Naive thymus-derived CD4-positive, alpha-beta T cell (primary cell): Measurements from ENCODE around the gene TOR1AIP1. TPM values are rescaled to one million over a fixed set of nuclear protein-coding genes. Genes with fewer than 3 reads are reported as not detected.
A peak's percentile ranks its signal among the peaks of the same experiment; 100 is the strongest.
"Not testable (repeated sequence)": the region's sequence is repeated elsewhere in the genome, so short reads cannot be mapped to it uniquely, and the experiment has no call there.

Experiments used
- ATAC-seq: fragments of 150-1000 bp; cut with Tn5 transposase; 2 replicates; pipeline ENCODE4 v1.10.0; 2021; ENCODE audit warnings: mild to moderate bottlenecking, moderate library complexity
- CTCF ChIA-PET: fragments of 350-600 bp; sonication (Branson Sonifier 250); formaldehyde crosslinking; loops from one replicate; lab custom pipeline; 2021; ENCODE audit warnings: antibody characterized with exemption; lab: Charles Lee
- POLR2A ChIA-PET: fragments of 350-600 bp; sonication (Branson Sonifier 250); formaldehyde crosslinking; loops from one replicate; lab custom pipeline; 2021; ENCODE audit warnings: antibody characterized with exemption, inconsistent platforms; lab: Charles Lee
- DNase-seq, 9 donors: peaks; one replicate each; pipeline versions ENCODE4 v3.0.0 to v3.0.0-alpha.2; 2020 to 2022; ENCODE audit warnings: mixed read lengths in 1 of 9
- H3K27ac ChIP-seq: one replicate; pipeline ENCODE4 v1.7.0; 2013; ENCODE audit warnings: mild to moderate bottlenecking, low read depth, low read length, moderate library complexity
- H3K27me3 ChIP-seq, 2 donors: one replicate each; pipeline ENCODE4 v1.7.0; 2013; ENCODE audit warnings: low read length in 2 of 2, mild to moderate bottlenecking in 2 of 2, moderate library complexity in 2 of 2; ENCODE audit not compliant: control insufficient read depth in 2 of 2, insufficient read depth in 2 of 2
- H3K36me3 ChIP-seq, 3 experiments: 1 replicate in 2 of 3; 2 replicates in 1 of 3; pipeline ENCODE4 v1.7.0; 2013; ENCODE audit warnings: low read length in 3 of 3, mild to moderate bottlenecking in 3 of 3, moderate library complexity in 1 of 3; ENCODE audit not compliant: insufficient read depth in 3 of 3, control insufficient read depth in 2 of 3
- H3K4me1 ChIP-seq, 2 donors: one replicate each; pipeline ENCODE4 v1.7.0; 2013; ENCODE audit warnings: low read length in 2 of 2, mild to moderate bottlenecking in 2 of 2, moderate library complexity in 1 of 2; ENCODE audit not compliant: control insufficient read depth in 2 of 2, insufficient read depth in 2 of 2
- H3K4me3 ChIP-seq: 2 replicates; pipeline ENCODE4 v1.7.0; 2013; ENCODE audit warnings: mild to moderate bottlenecking, low read length
- H3K9me3 ChIP-seq, 3 experiments: 1 replicate in 2 of 3; 2 replicates in 1 of 3; pipeline ENCODE4 v1.7.0; 2013; ENCODE audit warnings: low read length in 3 of 3; ENCODE audit not compliant: control insufficient read depth in 2 of 3
- H3K27ac Mint-ChIP-seq, 9 donors: one replicate each; pipeline ENCODE4 v1.8.0; 2020 to 2022; ENCODE audit warnings: mixed read lengths in 9 of 9, mild to moderate bottlenecking in 8 of 9, moderate library complexity in 5 of 9, inconsistent platforms in 2 of 9
- H3K27me3 Mint-ChIP-seq, 5 donors: one replicate each; pipeline ENCODE4 v1.8.0; 2021 to 2022; ENCODE audit warnings: mixed read lengths in 5 of 5, mild to moderate bottlenecking in 1 of 5
- H3K36me3 Mint-ChIP-seq, 5 donors: one replicate each; pipeline ENCODE4 v1.8.0; 2020 to 2022; ENCODE audit warnings: mixed read lengths in 5 of 5, mild to moderate bottlenecking in 3 of 5, inconsistent platforms in 1 of 5
- H3K4me1 Mint-ChIP-seq, 7 donors: one replicate each; pipeline ENCODE4 v1.8.0; 2020 to 2022; ENCODE audit warnings: mixed read lengths in 7 of 7, mild to moderate bottlenecking in 3 of 7, inconsistent platforms in 1 of 7
- H3K4me3 Mint-ChIP-seq, 10 donors: one replicate each; pipeline ENCODE4 v1.8.0; 2020 to 2022; ENCODE audit warnings: mild to moderate bottlenecking in 10 of 10, mixed read lengths in 10 of 10, moderate library complexity in 6 of 10, inconsistent platforms in 2 of 10
- H3K9me3 Mint-ChIP-seq, 11 donors: one replicate each; pipeline ENCODE4 v1.8.0; 2020 to 2022; ENCODE audit warnings: mixed read lengths in 11 of 11, mild to moderate bottlenecking in 4 of 11, inconsistent platforms in 1 of 11, moderate library complexity in 1 of 11
- intact Hi-C, 2 donors: fragments of 100-400 bp; cut with micrococcal nuclease; formaldehyde crosslinking; loops; one replicate each; pipeline ENCODE4 v1.15.1; 2023
- polyA plus RNA-seq, 2 donors: library from polyadenylated mRNA; unstranded; fragments of 300-500 nt; fragmentation: Illumina TruSeq; gene quantifications; one replicate each; pipeline ENCODE4 v1.2.3, GENCODE V29; 2021
- total RNA-seq, 6 experiments: library from RNA in 5 of 6; stranded (reverse) in 5 of 6; gene quantifications; 1 replicate in 5 of 6; 2 replicates in 1 of 6; pipeline ENCODE4 v1.2.3 and lab custom pipeline; 2021 to 2026

Gene TOR1AIP1
- total and polyA plus RNA-seq, 7 experiments from 2014 or later: 47.4 to 88.6 (median 59.5) TPM

GRCh38 chr1:179855831-179856230 is 26.3 kb upstream of the TOR1AIP1 start:
- POLR2A ChIA-PET, ATAC-seq: not testable (repeated sequence)

GRCh38 chr1:179856296-179856695 is 25.8 kb upstream of the TOR1AIP1 start:
- peak; percentile 29 for ATAC-seq
- no peak overlapping the region for H3K4me3 Mint-ChIP-seq
- H3K36me3 Mint-ChIP-seq: peaks cover 0 to 49% (median 21%) of the 10 kb centered on the region in 5 donors
- peak overlapping the region in 1 of 9 donors; percentile 49 for H3K27ac Mint-ChIP-seq
- H3K9me3 ChIP-seq: no peaks in the 10 kb centered on the region
- no peak overlapping the region for H3K27ac ChIP-seq
- no peaks in the 10 kb centered on the region for H3K27me3 Mint-ChIP-seq
- CTCF ChIA-PET: no interaction called here
- intact Hi-C loops: no loop called here
- no peak overlapping the region for H3K4me3 ChIP-seq
- no peaks in the 10 kb centered on the region for H3K27me3 ChIP-seq
- POLR2A ChIA-PET: no interaction called here
- H3K4me1 Mint-ChIP-seq: peaks cover 2 to 19% (median 6%) of the 10 kb centered on the region in 7 donors
- H3K9me3 Mint-ChIP-seq: no peaks in the 10 kb centered on the region
- H3K36me3 ChIP-seq: peaks cover 0 to 15% (median 4%) of the 10 kb centered on the region in 3 experiments
- no peak for DNase-seq
- H3K4me1 ChIP-seq: no peaks in the 10 kb centered on the region

More at GRCh38 chr1:179855831-179856230, 26.3 kb upstream of the TOR1AIP1 start:
- H3K27me3 ChIP-seq, H3K4me3 Mint-ChIP-seq, H3K27ac Mint-ChIP-seq, H3K4me3 ChIP-seq, H3K27ac ChIP-seq, DNase-seq, CTCF ChIA-PET, intact Hi-C loops, H3K4me1 ChIP-seq, H3K9me3 ChIP-seq, H3K9me3 Mint-ChIP-seq, H3K27me3 Mint-ChIP-seq: not testable (repeated sequence)
- peaks cover 2 to 19% (median 6%) of the 10 kb centered on the region in 7 donors for H3K4me1 Mint-ChIP-seq
- H3K36me3 Mint-ChIP-seq: peaks cover 0 to 51% (median 25%) of the 10 kb centered on the region in 5 donors
- H3K36me3 ChIP-seq: peaks cover 0 to 19% (median 4%) of the 10 kb centered on the region in 3 experiments

- Histone ChIP-seq H3K36me3 (peaks cover 0 to 9% (median 4%) of the 10 kb centered on the region in 3 experiments), H3K27me3 (no peaks in the 10 kb centered on the region), H3K9me3 (no peaks in the 10 kb centered on the region), H3K4me3 (no peak overlapping the region), H3K27ac (no peak overlapping the region), H3K4me1 (no peaks in the 10 kb centered on the region)
- peaks cover 2 to 19% (median 6%) of the 10 kb centered on the region in 7 donors for H3K4me1 Mint-ChIP-seq
- H3K27me3 Mint-ChIP-seq: no peaks in the 10 kb centered on the region
- ATAC-seq (peak; percentile 50), DNase-seq (no peak)
- no peaks in the 10 kb centered on the region for H3K9me3 Mint-ChIP-seq
- ChIA-PET CTCF (no interaction called here), POLR2A (no interaction called here)
- no peak overlapping the region for H3K4me3 Mint-ChIP-seq
- H3K36me3 Mint-ChIP-seq: peaks cover 0 to 46% (median 17%) of the 10 kb centered on the region in 5 donors
- intact Hi-C loops: no loop called here
- peak overlapping the region in 1 of 9 donors; percentile 17 for H3K27ac Mint-ChIP-seq
These were observed 25.1 kb upstream of the TOR1AIP1 start for GRCh38 chr1:179857009-179857408.

GRCh38 chr1:179860652-179861051 is 21.4 kb upstream of the TOR1AIP1 start:
- POLR2A ChIA-PET: interaction anchor here (0.6 kb wide), 2 partner anchors 25 to 77 kb away, joined by 3 read pairs; no protein-coding TSS in a partner anchor
- Mint-ChIP-seq H3K27ac (no peak overlapping the region), H3K36me3 (peaks cover 10 to 61% (median 24%) of the 10 kb centered on the region in 5 donors), H3K27me3 (no peaks in the 10 kb centered on the region), H3K9me3 (no peaks in the 10 kb centered on the region), H3K4me1 (peaks cover 0 to 11% (median 4%) of the 10 kb centered on the region in 7 donors), H3K4me3 (no peak overlapping the region)
- peaks cover 0 to 24% (median 5%) of the 10 kb centered on the region in 3 experiments for H3K36me3 ChIP-seq
- intact Hi-C loops: loop anchor here in 1 of 2 donors (10.0 kb wide), 1 partner anchor 174 kb away; no protein-coding TSS in a partner anchor
- no peaks in the 10 kb centered on the region for H3K9me3 ChIP-seq
- ATAC-seq: no peak
- DNase-seq: no peak
- H3K27me3 ChIP-seq: no peaks in the 10 kb centered on the region
- CTCF ChIA-PET: no interaction called here
- no peak overlapping the region for H3K4me3 ChIP-seq
- no peaks in the 10 kb centered on the region for H3K4me1 ChIP-seq
- no peak overlapping the region for H3K27ac ChIP-seq

- Histone ChIP-seq H3K27ac (no peak overlapping the region), H3K9me3 (no peaks in the 10 kb centered on the region), H3K4me3 (no peak overlapping the region), H3K36me3 (peaks cover 0 to 34% (median 5%) of the 10 kb centered on the region in 3 experiments), H3K4me1 (peaks cover 0 to 8% of the 10 kb centered on the region in 2 donors), H3K27me3 (no peaks in the 10 kb centered on the region)
- ChIA-PET POLR2A (interaction anchor here (1.5 to 2.0 kb wide), 2 partner anchors 12 to 18 kb away, joined by 3 to 5 read pairs; no protein-coding TSS in a partner anchor), CTCF (interaction anchor here (1.2 to 2.8 kb wide), 4 partner anchors 51 to 314 kb away, joined by 4 to 13 read pairs (median 4); no protein-coding TSS in a partner anchor)
- Mint-ChIP-seq H3K9me3 (no peaks in the 10 kb centered on the region), H3K27ac (peak overlapping the region in 1 of 9 donors; percentile 21), H3K36me3 (peaks cover 10 to 44% (median 18%) of the 10 kb centered on the region in 5 donors), H3K27me3 (no peaks in the 10 kb centered on the region), H3K4me1 (peaks cover 5 to 24% (median 9%) of the 10 kb centered on the region in 7 donors), H3K4me3 (no peak overlapping the region)
- no peak for DNase-seq
- intact Hi-C loops: loop anchor here in 1 of 2 donors (5.0 to 10.0 kb wide), 2 partner anchors 169 to 552 kb away; no protein-coding TSS in a partner anchor
- no peak for ATAC-seq
These were observed 16.7 kb upstream of the TOR1AIP1 start for GRCh38 chr1:179865377-179865776.

- CTCF ChIA-PET: interaction anchor here (0.5 to 1.5 kb wide), 7 partner anchors 13 to 203 kb away, joined by 3 to 6 read pairs (median 4); partner anchors contain the start of genes CEP350 and TOR1AIP1
- intact Hi-C loops: loop anchor here (1.0 to 10.0 kb wide), 5 partner anchors 168 to 551 kb away; no protein-coding TSS in a partner anchor
- POLR2A ChIA-PET: interaction anchor here (0.7 to 1.4 kb wide), 2 partner anchors 9 to 33 kb away, joined by 3 to 5 read pairs; no protein-coding TSS in a partner anchor
- H3K4me1 Mint-ChIP-seq: peaks cover 7 to 32% (median 14%) of the 10 kb centered on the region in 7 donors
- H3K36me3 Mint-ChIP-seq: peaks cover 10 to 37% (median 14%) of the 10 kb centered on the region in 5 donors
- Histone ChIP-seq H3K4me3 (no peak overlapping the region), H3K9me3 (no peaks in the 10 kb centered on the region), H3K4me1 (peaks cover 0 to 8% of the 10 kb centered on the region in 2 donors), H3K36me3 (peaks cover 0 to 34% (median 5%) of the 10 kb centered on the region in 3 experiments), H3K27me3 (no peaks in the 10 kb centered on the region), H3K27ac (no peak overlapping the region)
- ATAC-seq (no peak), DNase-seq (no peak)
- no peak overlapping the region for H3K4me3 Mint-ChIP-seq
- peak overlapping the region in 1 of 9 donors; percentile 52 for H3K27ac Mint-ChIP-seq
- H3K27me3 Mint-ChIP-seq: no peaks in the 10 kb centered on the region
- H3K9me3 Mint-ChIP-seq: no peaks in the 10 kb centered on the region
These were observed 15.5 kb upstream of the TOR1AIP1 start for GRCh38 chr1:179866616-179867015.
